ENCODE measurements around the gene ANXA2R. TPM values are rescaled to one million over a fixed set of nuclear protein-coding genes. Genes with fewer than 3 reads are reported as not detected.

The ANXA2R gene
- total and polyA plus RNA-seq, 9 of the 15 experiments (the other 6 are each of a cell fraction or from before 2014, with no cell fraction given) = 2.1 to 4.8 (median 3.4) TPM

DNA sequence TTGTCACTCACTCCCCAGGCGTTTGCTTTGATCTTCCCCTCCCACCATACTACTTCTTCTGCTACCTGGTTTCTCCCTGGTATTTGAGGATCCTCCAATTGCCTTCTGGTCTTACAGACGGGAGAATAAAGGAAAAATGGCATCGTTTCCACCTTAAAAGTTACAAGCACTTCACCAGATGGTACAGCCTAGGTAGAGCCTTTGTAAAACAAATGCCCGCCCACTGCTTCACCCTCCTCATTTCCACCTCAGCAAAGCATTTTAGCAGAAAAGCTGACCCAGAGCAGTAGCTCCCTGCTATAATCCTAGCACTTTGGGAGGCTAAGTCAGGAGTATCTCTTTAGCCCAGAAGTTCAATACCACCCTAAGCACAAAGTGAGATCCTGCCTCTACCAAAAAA lies 5.1 kb upstream of the ANXA2R start:
- no peaks in the 10 kb centered on the region; the same call in 1 of the 2 replicates for H3K9me3 ChIP-seq (replicated peaks; ENCODE audit: control insufficient read depth, insufficient read depth, low read depth, low read length)
- FAIRE-seq (no peak), ATAC-seq (no peak), DNase-seq (ENCODE audit: extremely low read depth in 1 of 4, low spot score in 3 of 4) (no peak)
- H4K20me1 ChIP-seq (replicated peaks; ENCODE audit: control insufficient read depth, insufficient read depth, low read length) = no peaks in the 10 kb centered on the region
- BruUV-seq (replicated peaks) = no TSS peak
- POLR2A ChIA-PET = interaction anchor here (0.6 to 1.1 kb wide), 6 partner anchors 20 to 167 kb away, joined by 3 to 5 read pairs (median 4); no protein-coding TSS in a partner anchor
- no peaks in the 10 kb centered on the region for H3K27me3 ChIP-seq (ENCODE audit: control insufficient read depth in 2 of 2, insufficient read depth in 2 of 2, low read length in 2 of 2)
- no peak overlapping the region for H3K4me2 ChIP-seq (ENCODE audit: insufficient read depth, low read length)
- H3K27ac ChIP-seq (ENCODE audit: extremely low read depth, low read depth, low read length) = no peak overlapping the region
- no peak overlapping the region for H2AFZ ChIP-seq (ENCODE audit: low read depth, low read length)
- H3K9ac ChIP-seq (ENCODE audit: insufficient read depth in 1 of 2, low read depth in 2 of 2, low read length in 2 of 2) = no peak overlapping the region
- CTCF ChIA-PET (ENCODE audit: low intra/inter-chr PET ratio) = no interaction called here
- peaks cover 13% of the 10 kb centered on the region; the same call in 2 of the 3 replicates for H3K36me3 ChIP-seq (ENCODE audit: control insufficient read depth, insufficient read depth, low read length)
- 75% methylated on average over 4 of the region's 4 CpGs for WGBS (ENCODE audit: insufficient coverage, low coverage, missing lambda C conversion rate)
- in situ Hi-C loops (cut with MboI) = no loop called here
- H3K4me3 ChIP-seq = no peak overlapping the region
- no peaks in the 10 kb centered on the region for H3K9me1 ChIP-seq (ENCODE audit: control insufficient read depth, insufficient read depth, low read length)
- intact Hi-C loops (cut with micrococcal nuclease) = loop anchor here (10.0 kb wide), 2 partner anchors 290 to 460 kb away; partner anchors contain the start of gene CCDC152
- peaks cover 6 to 22% of the 10 kb centered on the region in 2 experiments; a peak in 4 of 5 replicates for H3K4me1 ChIP-seq (replicated peaks in 1 of 2; ENCODE audit: control insufficient read depth in 2 of 2, insufficient read depth in 2 of 2, low read length in 2 of 2)
- peaks cover 35% of the 10 kb centered on the region for H3K79me2 ChIP-seq (ENCODE audit: control insufficient read depth, insufficient read depth, low read length)
- no peak for TF ChIP-seq CREM (IDR thresholded peaks at IDR 0.05; ENCODE audit: low read depth)
- no peak for TF ChIP-seq ZNF707 (CRISPR knock-in tag; conservative IDR thresholded peaks at IDR 0.05)
- TF ChIP-seq ZNF695 (CRISPR knock-in tag; IDR thresholded peaks at IDR 0.05) = no peak
- TF ChIP-seq RBM14 (IDR thresholded peaks at IDR 0.05; ENCODE audit: borderline replicate concordance, insufficient read depth, low read depth, low read length) = no peak
- TF ChIP-seq PHF8 (IDR thresholded peaks at IDR 0.05; ENCODE audit: borderline replicate concordance, low read length) = no peak
- TF ChIP-seq, protein P1, sequence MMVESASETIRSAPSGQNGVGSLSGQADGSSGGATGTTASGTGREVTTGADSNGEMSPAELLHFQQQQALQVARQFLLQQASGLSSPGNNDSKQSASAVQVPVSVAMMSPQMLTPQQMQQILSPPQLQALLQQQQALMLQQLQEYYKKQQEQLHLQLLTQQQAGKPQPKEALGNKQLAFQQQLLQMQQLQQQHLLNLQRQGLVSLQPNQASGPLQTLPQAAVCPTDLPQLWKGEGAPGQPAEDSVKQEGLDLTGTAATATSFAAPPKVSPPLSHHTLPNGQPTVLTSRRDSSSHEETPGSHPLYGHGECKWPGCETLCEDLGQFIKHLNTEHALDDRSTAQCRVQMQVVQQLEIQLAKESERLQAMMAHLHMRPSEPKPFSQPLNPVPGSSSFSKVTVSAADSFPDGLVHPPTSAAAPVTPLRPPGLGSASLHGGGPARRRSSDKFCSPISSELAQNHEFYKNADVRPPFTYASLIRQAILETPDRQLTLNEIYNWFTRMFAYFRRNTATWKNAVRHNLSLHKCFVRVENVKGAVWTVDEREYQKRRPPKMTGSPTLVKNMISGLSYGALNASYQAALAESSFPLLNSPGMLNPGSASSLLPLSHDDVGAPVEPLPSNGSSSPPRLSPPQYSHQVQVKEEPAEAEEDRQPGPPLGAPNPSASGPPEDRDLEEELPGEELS (CRISPR knock-in tag; IDR thresholded peaks at IDR 0.05; ENCODE audit: borderline replicate concordance) = no peak
- TF ChIP-seq, protein P2, sequence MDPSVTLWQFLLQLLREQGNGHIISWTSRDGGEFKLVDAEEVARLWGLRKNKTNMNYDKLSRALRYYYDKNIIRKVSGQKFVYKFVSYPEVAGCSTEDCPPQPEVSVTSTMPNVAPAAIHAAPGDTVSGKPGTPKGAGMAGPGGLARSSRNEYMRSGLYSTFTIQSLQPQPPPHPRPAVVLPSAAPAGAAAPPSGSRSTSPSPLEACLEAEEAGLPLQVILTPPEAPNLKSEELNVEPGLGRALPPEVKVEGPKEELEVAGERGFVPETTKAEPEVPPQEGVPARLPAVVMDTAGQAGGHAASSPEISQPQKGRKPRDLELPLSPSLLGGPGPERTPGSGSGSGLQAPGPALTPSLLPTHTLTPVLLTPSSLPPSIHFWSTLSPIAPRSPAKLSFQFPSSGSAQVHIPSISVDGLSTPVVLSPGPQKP (CRISPR knock-in tag; IDR thresholded peaks at IDR 0.05) = no peak
- no peak for TF ChIP-seq RBM25 (IDR thresholded peaks at IDR 0.05; ENCODE audit: low read depth, low read length, severe bottlenecking)
- no peak for TF ChIP-seq SP1 (CRISPR knock-in tag; IDR thresholded peaks at IDR 0.05)
- no peak for TF ChIP-seq ZNF121 (CRISPR knock-in tag; conservative IDR thresholded peaks at IDR 0.05)
- TF ChIP-seq YY1 (IDR thresholded peaks at IDR 0.05; ENCODE audit: borderline replicate concordance in 1 of 3, control insufficient read depth in 1 of 3, extremely low read depth in 1 of 3, insufficient read depth in 3 of 3, insufficient read length in 1 of 3, insufficient replicate concordance in 2 of 3, low read depth in 1 of 3, low read length in 2 of 3) = no peak
- no peak for TF ChIP-seq CBFB (CRISPR knock-in tag; IDR thresholded peaks at IDR 0.05)
- TF ChIP-seq PHF21A (IDR thresholded peaks at IDR 0.05; ENCODE audit: borderline replicate concordance, low read depth) = no peak
- TF ChIP-seq HNRNPL (IDR thresholded peaks at IDR 0.05; ENCODE audit: low read depth, low read length) = no peak
- no peak for TF ChIP-seq ATF1 (CRISPR knock-in tag; IDR thresholded peaks at IDR 0.05)
- TF ChIP-seq ATF1 (tag; IDR thresholded peaks at IDR 0.05) = no peak
- no peak for TF ChIP-seq PHB (CRISPR knock-in tag; IDR thresholded peaks at IDR 0.05)
- TF ChIP-seq, protein P3, sequence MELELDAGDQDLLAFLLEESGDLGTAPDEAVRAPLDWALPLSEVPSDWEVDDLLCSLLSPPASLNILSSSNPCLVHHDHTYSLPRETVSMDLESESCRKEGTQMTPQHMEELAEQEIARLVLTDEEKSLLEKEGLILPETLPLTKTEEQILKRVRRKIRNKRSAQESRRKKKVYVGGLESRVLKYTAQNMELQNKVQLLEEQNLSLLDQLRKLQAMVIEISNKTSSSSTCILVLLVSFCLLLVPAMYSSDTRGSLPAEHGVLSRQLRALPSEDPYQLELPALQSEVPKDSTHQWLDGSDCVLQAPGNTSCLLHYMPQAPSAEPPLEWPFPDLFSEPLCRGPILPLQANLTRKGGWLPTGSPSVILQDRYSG (tag; conservative IDR thresholded peaks at IDR 0.05; ENCODE audit: low read depth) = no peak
- no peak for TF ChIP-seq ZNF551 (CRISPR knock-in tag; IDR thresholded peaks at IDR 0.05)

Measured in K562 (cell line).